ENCODE results near the gene PRKN. TPM values are rescaled to one million over a fixed set of nuclear protein-coding genes. Genes with fewer than 3 reads are reported as not detected.

Gene PRKN
- total and polyA plus RNA-seq, 9 of the 15 experiments (the other 6 are each of a cell fraction or from before 2014, with no cell fraction given): 0.03 to 0.96 (median 0.15) TPM; not detected in 2

- intact Hi-C loops (cut with micrococcal nuclease): no loop called here
- no peak for ATAC-seq
Measured at GRCh38 chr6:161830866-161831616, 896.5 kb downstream of the PRKN start.

More at GRCh38 chr6:161830866-161831616, 896.5 kb downstream of the PRKN start:
- H3K4me3 ChIP-seq: no peak overlapping the region
- peaks cover 23 to 49% of the 10 kb centered on the region in 2 experiments for H3K27me3 ChIP-seq (ENCODE audit: control insufficient read depth in 2 of 2, insufficient read depth in 2 of 2, low read length in 2 of 2)
- WGBS (ENCODE audit: insufficient coverage, low coverage, missing lambda C conversion rate): 0% methylated on average over 6 of the region's 6 CpGs
- no peaks in the 10 kb centered on the region for H3K9me3 ChIP-seq (replicated peaks; ENCODE audit: control insufficient read depth, insufficient read depth, low read depth, low read length)
- no peaks in the 10 kb centered on the region; the same call in 1 of the 2 replicates for H4K20me1 ChIP-seq (replicated peaks; ENCODE audit: control insufficient read depth, insufficient read depth, low read length)
- H3K9ac ChIP-seq (ENCODE audit: insufficient read depth in 1 of 2, low read depth in 2 of 2, low read length in 2 of 2): no peak overlapping the region
- H3K9me1 ChIP-seq (ENCODE audit: control insufficient read depth, insufficient read depth, low read length): no peaks in the 10 kb centered on the region
- no peak overlapping the region for H3K4me2 ChIP-seq (ENCODE audit: insufficient read depth, low read length)
- TF ChIP-seq POLR2G (IDR thresholded peaks at IDR 0.05; ENCODE audit: low read depth, low read length) (no peak), ZNF282 (CRISPR knock-in tag; IDR thresholded peaks at IDR 0.05) (no peak), E2F6 (IDR thresholded peaks at IDR 0.05; ENCODE audit: borderline replicate concordance in 1 of 2, extremely low read depth in 1 of 2, insufficient read depth in 1 of 2, insufficient read length in 1 of 2, low read depth in 1 of 2, low read length in 1 of 2, poor library complexity in 1 of 2, severe bottlenecking in 1 of 2) (no peak), EGR1 (conservative IDR thresholded peaks at IDR 0.05) (no peak), DNMT1 (IDR thresholded peaks at IDR 0.05) (no peak), PKNOX1 (IDR thresholded peaks at IDR 0.05) (no peak), MAFG (tag; conservative IDR thresholded peaks at IDR 0.05) (no peak), ZBTB11 (CRISPR knock-in tag; IDR thresholded peaks at IDR 0.05) (no peak)
- H2AFZ ChIP-seq (ENCODE audit: low read depth, low read length): no peak overlapping the region
- ChIA-PET CTCF (ENCODE audit: low intra/inter-chr PET ratio) (no interaction called here), POLR2A (no interaction called here)
- no peaks in the 10 kb centered on the region for H3K79me2 ChIP-seq (ENCODE audit: control insufficient read depth, insufficient read depth, low read length)
- no peaks in the 10 kb centered on the region for H3K36me3 ChIP-seq (ENCODE audit: control insufficient read depth, insufficient read depth, low read length)
- no peaks in the 10 kb centered on the region for H3K4me1 ChIP-seq (replicated peaks in 1 of 2; ENCODE audit: control insufficient read depth in 2 of 2, insufficient read depth in 2 of 2, low read length in 2 of 2)
- FAIRE-seq (no peak), DNase-seq (ENCODE audit: extremely low read depth in 1 of 4, low spot score in 3 of 4) (no peak)
- in situ Hi-C loops (cut with MboI): no loop called here
- BruUV-seq (replicated peaks): no TSS peak
- no peak overlapping the region for H3K27ac ChIP-seq (ENCODE audit: extremely low read depth, low read depth, low read length)
